ENCODE results near the gene PHF20. TPM values are rescaled to one million over a fixed set of nuclear protein-coding genes. Genes with fewer than 3 reads are reported as not detected.

Gene PHF20
- total RNA-seq, 2 experiments from 2014 or later = 119 to 126 TPM

GRCh38 chr20:35866418-35867202, 94.8 kb downstream of the PHF20 start:
- DNase-seq (no peak), ATAC-seq (ENCODE audit: poor library complexity) (no peak)
- peaks cover 28% of the 10 kb centered on the region for H3K36me3 ChIP-seq (ENCODE audit: insufficient read depth, low read length)
- no peak overlapping the region for H3K27ac ChIP-seq (ENCODE audit: low read depth in 1 of 2, low read length in 2 of 2)
- H3K27me3 ChIP-seq (ENCODE audit: control insufficient read depth in 1 of 2, insufficient read depth in 2 of 2, low read length in 2 of 2) = no peaks in the 10 kb centered on the region
- Mint-ChIP-seq H3K36me3 (ENCODE audit: low read depth) (peaks cover 73% of the 10 kb centered on the region), H3K27ac (peak overlapping the region; percentile 13), H3K9me3 (no peaks in the 10 kb centered on the region), H3K4me3 (no peak overlapping the region), H3K27me3 (no peaks in the 10 kb centered on the region), H3K4me1 (ENCODE audit: low read depth) (no peaks in the 10 kb centered on the region)
- no peak overlapping the region for H3K4me3 ChIP-seq (ENCODE audit: low read length)
- H3K9me3 ChIP-seq (ENCODE audit: control insufficient read depth in 1 of 2, insufficient read depth in 1 of 2, low read length in 2 of 2) = no peaks in the 10 kb centered on the region
- H3K4me1 ChIP-seq (ENCODE audit: insufficient read depth, low read length) = no peaks in the 10 kb centered on the region
- ChIA-PET CTCF (interaction anchor here (1.3 kb wide), 1 partner anchor 19 kb away, joined by 3 read pairs; no protein-coding TSS in a partner anchor), POLR2A (no interaction called here)
- TF ChIP-seq CTCF (IDR thresholded peaks at IDR 0.05) = no peak
- intact Hi-C loops (cut with DNase I, micrococcal nuclease) = no loop called here

GRCh38 chr20:35870541-35871258, 98.9 kb downstream of the PHF20 start:
- POLR2A ChIA-PET = no interaction called here
- Histone ChIP-seq H3K4me3 (ENCODE audit: low read length) (no peak overlapping the region), H3K27ac (ENCODE audit: low read depth in 1 of 2, low read length in 2 of 2) (no peak overlapping the region), H3K9me3 (ENCODE audit: control insufficient read depth in 1 of 2, insufficient read depth in 1 of 2, low read length in 2 of 2) (no peaks in the 10 kb centered on the region), H3K27me3 (ENCODE audit: control insufficient read depth in 1 of 2, insufficient read depth in 2 of 2, low read length in 2 of 2) (no peaks in the 10 kb centered on the region), H3K36me3 (ENCODE audit: insufficient read depth, low read length) (peaks cover 41% of the 10 kb centered on the region), H3K4me1 (ENCODE audit: insufficient read depth, low read length) (no peaks in the 10 kb centered on the region)
- CTCF ChIA-PET = no interaction called here
- H3K27me3 Mint-ChIP-seq = no peaks in the 10 kb centered on the region
- H3K9me3 Mint-ChIP-seq = no peaks in the 10 kb centered on the region
- no peak for ATAC-seq (ENCODE audit: poor library complexity)
- H3K36me3 Mint-ChIP-seq (ENCODE audit: low read depth) = peaks cover 64% of the 10 kb centered on the region
- peak overlapping the region; percentile 23 for H3K27ac Mint-ChIP-seq
- no peak overlapping the region for H3K4me3 Mint-ChIP-seq
- DNase-seq = no peak
- TF ChIP-seq CTCF (IDR thresholded peaks at IDR 0.05) = no peak
- intact Hi-C loops (cut with DNase I, micrococcal nuclease) = no loop called here
- H3K4me1 Mint-ChIP-seq (ENCODE audit: low read depth) = no peaks in the 10 kb centered on the region

- no peak for TF ChIP-seq CTCF (IDR thresholded peaks at IDR 0.05)
- no peaks in the 10 kb centered on the region for H3K27me3 Mint-ChIP-seq
- peaks cover 66% of the 10 kb centered on the region for H3K36me3 Mint-ChIP-seq (ENCODE audit: low read depth)
- peaks cover 42% of the 10 kb centered on the region for H3K36me3 ChIP-seq (ENCODE audit: insufficient read depth, low read length)
- ATAC-seq (ENCODE audit: poor library complexity) (no peak), DNase-seq (no peak)
- H3K9me3 Mint-ChIP-seq = no peaks in the 10 kb centered on the region
- intact Hi-C loops (cut with DNase I, micrococcal nuclease) = no loop called here
- ChIA-PET CTCF (no interaction called here), POLR2A (no interaction called here)
- no peak overlapping the region for H3K4me3 ChIP-seq (ENCODE audit: low read length)
- H3K4me1 Mint-ChIP-seq (ENCODE audit: low read depth) = no peaks in the 10 kb centered on the region
- H3K9me3 ChIP-seq (ENCODE audit: control insufficient read depth in 1 of 2, insufficient read depth in 1 of 2, low read length in 2 of 2) = no peaks in the 10 kb centered on the region
- H3K4me1 ChIP-seq (ENCODE audit: insufficient read depth, low read length) = no peaks in the 10 kb centered on the region
- H3K27ac ChIP-seq (ENCODE audit: low read depth in 1 of 2, low read length in 2 of 2) = no peak overlapping the region
- H3K27ac Mint-ChIP-seq = peak overlapping the region; percentile 23
- H3K27me3 ChIP-seq (ENCODE audit: control insufficient read depth in 1 of 2, insufficient read depth in 2 of 2, low read length in 2 of 2) = no peaks in the 10 kb centered on the region
- no peak overlapping the region for H3K4me3 Mint-ChIP-seq
These were observed 99.5 kb downstream of the PHF20 start for GRCh38 chr20:35871259-35871771.

Data from CD4-positive, alpha-beta T cell (primary cell).